ENCODE data around the gene FAM53A.

GRCh38 chr4:1646690-1647089 lies 37.4 kb downstream of the FAM53A start:
- TF ChIP-seq JUND (IDR thresholded peaks at IDR 0.05) (no peak), CTCF (IDR thresholded peaks at IDR 0.05; ENCODE audit: low read depth, low read length, missing input control) (no peak), SP1 (IDR thresholded peaks at IDR 0.05) (no peak), ATF3 (IDR thresholded peaks at IDR 0.05) (no peak), EGR1 (IDR thresholded peaks at IDR 0.05; ENCODE audit: low read depth in 2 of 2) (no peak), YY1 (IDR thresholded peaks at IDR 0.05) (no peak), MAX (IDR thresholded peaks at IDR 0.05) (no peak)
